SK-N-SH (cell line): Measurements from ENCODE around the gene TESK1. TPM values are rescaled to one million over a fixed set of nuclear protein-coding genes. Genes with fewer than 3 reads are reported as not detected.

ENCODE experiments used
- CTCF ChIA-PET: fragments of 300-600, 350-600 bp; formaldehyde crosslinking; extraction: SDS; loops from one replicate; lab custom pipeline; 2021; lab: Yijun Ruan, JAX
- POLR2A ChIA-PET: fragments of 350-600 bp; sonication (Branson Sonifier 250); formaldehyde crosslinking; extraction: SDS; loops from one replicate; lab custom pipeline; 2020; ENCODE audit warnings: antibody characterized with exemption, inconsistent platforms; lab: Yijun Ruan, JAX
- DNase-seq: peaks from one replicate; pipeline ENCODE4 v3.0.0; 2012
- H2AFZ ChIP-seq: fragments of 200-600 bp; sonication (generic); 2 replicates; pipeline ENCODE4 v1.8.1; 2016; ENCODE audit warnings: antibody characterized with exemption, mild to moderate bottlenecking, low read depth
- H3F3A ChIP-seq: fragments of 200-600 bp; sonication (generic); replicated peaks from 2 replicates; pipeline ENCODE3; 2016; ENCODE audit warnings: antibody characterized with exemption, mild to moderate bottlenecking; ENCODE audit not compliant: insufficient read depth
- H3K27ac ChIP-seq, 2 experiments: fragments of 200-500 bp in 1 of 2; fragments of 200-600 bp in 1 of 2; sonication (Bioruptor generic) in 1 of 2; sonication (generic), shearing (Covaris generic) in 1 of 2; 2 replicates each; pipeline versions ENCODE4 v1.5.1 to v1.6.1; 2014 to 2016; ENCODE audit warnings: low read depth in 2 of 2, inconsistent platforms in 1 of 2, low read length in 1 of 2, mild to moderate bottlenecking in 1 of 2, mixed read lengths in 1 of 2
- H3K27me3 ChIP-seq: fragments of 200-600 bp; sonication (generic), shearing (Covaris generic); 2 replicates; pipeline ENCODE4 v1.6.1; 2016; ENCODE audit warnings: mixed run types; ENCODE audit not compliant: insufficient read depth
- H3K36me3 ChIP-seq, 2 experiments: fragments of 200-500 bp in 1 of 2; fragments of 200-600 bp in 1 of 2; sonication (Bioruptor generic) in 1 of 2; sonication (generic) in 1 of 2; replicated peaks in 1 of 2; 2 replicates each; pipeline versions ENCODE3 to v1.5.1; 2014 to 2016; ENCODE audit warnings: low read length in 1 of 2, mild to moderate bottlenecking in 1 of 2; ENCODE audit not compliant: insufficient read depth in 2 of 2, control insufficient read depth in 1 of 2
- H3K4me1 ChIP-seq, 2 experiments: fragments of 200-500 bp in 1 of 2; fragments of 200-600 bp in 1 of 2; sonication (Bioruptor generic) in 1 of 2; sonication (generic), shearing (Covaris generic) in 1 of 2; 2 replicates each; pipeline versions ENCODE4 v1.5.1 to v1.6.1; 2014 to 2016; ENCODE audit warnings: low read depth in 1 of 2, low read length in 1 of 2, mixed run types in 1 of 2; ENCODE audit not compliant: insufficient read depth in 2 of 2, control insufficient read depth in 1 of 2
- H3K4me2 ChIP-seq: fragments of 200-600 bp; sonication (generic), shearing (Covaris generic); 2 replicates; pipeline ENCODE4 v1.6.1; 2017; ENCODE audit warnings: mixed run types
- H3K4me3 ChIP-seq, 2 experiments: fragments of 200-500 bp in 1 of 2; fragments of 200-600 bp in 1 of 2; sonication (Bioruptor generic) in 1 of 2; sonication (generic), shearing (Covaris generic) in 1 of 2; 2 replicates each; pipeline versions ENCODE4 v1.5.1 to v1.8.1; 2014 to 2016; ENCODE audit warnings: low read depth in 2 of 2, inconsistent platforms in 1 of 2, low read length in 1 of 2, mild to moderate bottlenecking in 1 of 2, mixed read lengths in 1 of 2, moderate library complexity in 1 of 2
- H3K79me2 ChIP-seq: fragments of 200-600 bp; sonication (generic); 2 replicates; pipeline ENCODE4 v1.8.1; 2017; ENCODE audit warnings: mild to moderate bottlenecking; ENCODE audit not compliant: insufficient read depth
- H3K9ac ChIP-seq: fragments of 200-600 bp; sonication (generic); 2 replicates; pipeline ENCODE4 v1.6.1; 2017; ENCODE audit warnings: mixed run types
- H3K9me2 ChIP-seq: fragments of 200-600 bp; sonication (generic); 2 replicates; pipeline ENCODE4 v1.6.1; 2017; ENCODE audit warnings: mixed run types
- H3K9me3 ChIP-seq: fragments of 200-600 bp; sonication (generic); 2 replicates; pipeline ENCODE4 v1.6.1; 2017; ENCODE audit warnings: mixed run types, mild to moderate bottlenecking, moderate library complexity
- H4K20me1 ChIP-seq: fragments of 200-600 bp; sonication (generic); 2 replicates; pipeline ENCODE4 v1.6.1; 2017; ENCODE audit warnings: mild to moderate bottlenecking, mixed run types; ENCODE audit not compliant: insufficient read depth
- ELF1 ChIP-seq: IDR thresholded peaks from 2 replicates; pipeline ENCODE4 v1.4.0; 2012
- FOSL2 ChIP-seq: IDR thresholded peaks from 2 replicates; pipeline ENCODE4 v1.4.0; 2012; ENCODE audit warnings: low read depth, mild to moderate bottlenecking, moderate library complexity, borderline replicate concordance
- FOXM1 ChIP-seq: IDR thresholded peaks from 2 replicates; pipeline ENCODE4 v1.4.0; 2012; ENCODE audit warnings: low read depth, mild to moderate bottlenecking
- GABPA ChIP-seq: IDR thresholded peaks from 2 replicates; pipeline ENCODE4 v1.4.0; 2012; ENCODE audit warnings: low read depth, mild to moderate bottlenecking
- GATA2 ChIP-seq: sonication (generic); formaldehyde crosslinking; IDR thresholded peaks from 2 replicates; pipeline ENCODE4 v1.5.0; 2020; ENCODE audit warnings: mild to moderate bottlenecking, missing genetic modification reagents
- JUND ChIP-seq: IDR thresholded peaks from 2 replicates; pipeline ENCODE4 v1.4.0; 2012
- MEF2A ChIP-seq: IDR thresholded peaks from 2 replicates; pipeline ENCODE4 v1.4.0; 2012; ENCODE audit warnings: low read depth, borderline replicate concordance
- NRF1 ChIP-seq: IDR thresholded peaks from 2 replicates; pipeline ENCODE4 v1.6.1; 2012; ENCODE audit warnings: low read depth, mild to moderate bottlenecking, low read length
- RCOR1 ChIP-seq: fragments of 150-350 bp; IDR thresholded peaks from 2 replicates; pipeline ENCODE4 v1.6.1; 2017; ENCODE audit warnings: antibody characterized with exemption, low read length
- SMC3 ChIP-seq: IDR thresholded peaks from 2 replicates; pipeline ENCODE4 v1.6.1; 2012; ENCODE audit warnings: low read depth, low read length, improper control_type of control experiment
- TAF1 ChIP-seq: IDR thresholded peaks from 2 replicates; pipeline ENCODE4 v1.6.1; 2012; ENCODE audit warnings: low read depth, mild to moderate bottlenecking, low read length, moderate library complexity, borderline replicate concordance
- TCF12 ChIP-seq: IDR thresholded peaks from 2 replicates; pipeline ENCODE4 v1.4.0; 2012
- TEAD4 ChIP-seq: IDR thresholded peaks from 2 replicates; pipeline ENCODE4 v1.4.0; 2012; ENCODE audit warnings: mild to moderate bottlenecking, borderline replicate concordance; ENCODE audit not compliant: insufficient read depth
- USF2 ChIP-seq: fragments of 150-350 bp; IDR thresholded peaks from 2 replicates; pipeline ENCODE4 v1.6.1; 2017; ENCODE audit warnings: antibody characterized with exemption, low read length, low read depth, borderline replicate concordance
- WGBS: methylation state at CpG from one replicate; pipeline ENCODE4 v1.1.6; 2017; ENCODE audit warnings: low lambda C conversion rate; 5-methylcytosine and 5-hydroxymethylcytosine counted together
- polyA plus RNA-seq, 3 experiments: library from polyadenylated mRNA; depleted of rRNA; stranded (reverse); fragments of >200 nt; gene quantifications; 2 replicates each; pipeline ENCODE4 v1.2.3, GENCODE V29; 2012
- TF ChIP-seq, protein P1 (sequence below): IDR thresholded peaks from 2 replicates; pipeline ENCODE4 v1.4.0; 2012; ENCODE audit warnings: low read depth, borderline replicate concordance
- TF ChIP-seq, protein P2 (sequence below): IDR thresholded peaks from 2 replicates; pipeline ENCODE4; 2012
- TF ChIP-seq, protein P3 (sequence below): fragments of 150-350 bp; IDR thresholded peaks from 2 replicates; pipeline ENCODE4 v1.6.1; 2016; ENCODE audit warnings: mild to moderate bottlenecking, low read depth, low read length
- TF ChIP-seq, protein P4 (sequence below): fragments of 200-600 bp; sonication (generic); IDR thresholded peaks from 2 replicates; pipeline ENCODE4 v1.6.1; 2017; ENCODE audit warnings: antibody characterized with exemption, mild to moderate bottlenecking, moderate library complexity

The TESK1 gene
- polyA plus RNA-seq, 1 of the 3 experiments (the other 2 are of a cell fraction), result 26.0 TPM

- POLR2A ChIA-PET, result interaction anchor here (0.9 to 2.6 kb wide), 2 partner anchors 12 to 567 kb away, joined by 3 to 20 read pairs; partner anchors contain the start of genes CCDC107, FANCG and RMRP
Observed at GRCh38 chr9:35646153-35646532, 41.1 kb downstream of the TESK1 start.

More at GRCh38 chr9:35646153-35646532, 41.1 kb downstream of the TESK1 start:
- peak overlapping the region in 1 of 2 experiments; percentile 76; a peak in 1 of 4 replicates for H3K27ac ChIP-seq
- no peaks in the 10 kb centered on the region for H3K27me3 ChIP-seq
- TF ChIP-seq, protein P1, sequence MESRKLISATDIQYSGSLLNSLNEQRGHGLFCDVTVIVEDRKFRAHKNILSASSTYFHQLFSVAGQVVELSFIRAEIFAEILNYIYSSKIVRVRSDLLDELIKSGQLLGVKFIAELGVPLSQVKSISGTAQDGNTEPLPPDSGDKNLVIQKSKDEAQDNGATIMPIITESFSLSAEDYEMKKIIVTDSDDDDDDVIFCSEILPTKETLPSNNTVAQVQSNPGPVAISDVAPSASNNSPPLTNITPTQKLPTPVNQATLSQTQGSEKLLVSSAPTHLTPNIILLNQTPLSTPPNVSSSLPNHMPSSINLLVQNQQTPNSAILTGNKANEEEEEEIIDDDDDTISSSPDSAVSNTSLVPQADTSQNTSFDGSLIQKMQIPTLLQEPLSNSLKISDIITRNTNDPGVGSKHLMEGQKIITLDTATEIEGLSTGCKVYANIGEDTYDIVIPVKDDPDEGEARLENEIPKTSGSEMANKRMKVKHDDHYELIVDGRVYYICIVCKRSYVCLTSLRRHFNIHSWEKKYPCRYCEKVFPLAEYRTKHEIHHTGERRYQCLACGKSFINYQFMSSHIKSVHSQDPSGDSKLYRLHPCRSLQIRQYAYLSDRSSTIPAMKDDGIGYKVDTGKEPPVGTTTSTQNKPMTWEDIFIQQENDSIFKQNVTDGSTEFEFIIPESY, result no peak
- TF ChIP-seq GABPA (no peak), FOSL2 (no peak), ELF1 (no peak), MEF2A (no peak), GATA2 (CRISPR knock-in tag) (no peak), TCF12 (no peak), TEAD4 (no peak), NRF1 (no peak), USF2 (no peak), FOXM1 (no peak), JUND (no peak), TAF1 (no peak), RCOR1 (no peak), SMC3 (no peak)
- TF ChIP-seq, protein P2, sequence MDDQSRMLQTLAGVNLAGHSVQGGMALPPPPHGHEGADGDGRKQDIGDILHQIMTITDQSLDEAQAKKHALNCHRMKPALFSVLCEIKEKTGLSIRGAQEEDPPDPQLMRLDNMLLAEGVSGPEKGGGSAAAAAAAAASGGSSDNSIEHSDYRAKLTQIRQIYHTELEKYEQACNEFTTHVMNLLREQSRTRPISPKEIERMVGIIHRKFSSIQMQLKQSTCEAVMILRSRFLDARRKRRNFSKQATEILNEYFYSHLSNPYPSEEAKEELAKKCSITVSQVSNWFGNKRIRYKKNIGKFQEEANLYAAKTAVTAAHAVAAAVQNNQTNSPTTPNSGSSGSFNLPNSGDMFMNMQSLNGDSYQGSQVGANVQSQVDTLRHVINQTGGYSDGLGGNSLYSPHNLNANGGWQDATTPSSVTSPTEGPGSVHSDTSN, result no peak
- TF ChIP-seq, protein P3, sequence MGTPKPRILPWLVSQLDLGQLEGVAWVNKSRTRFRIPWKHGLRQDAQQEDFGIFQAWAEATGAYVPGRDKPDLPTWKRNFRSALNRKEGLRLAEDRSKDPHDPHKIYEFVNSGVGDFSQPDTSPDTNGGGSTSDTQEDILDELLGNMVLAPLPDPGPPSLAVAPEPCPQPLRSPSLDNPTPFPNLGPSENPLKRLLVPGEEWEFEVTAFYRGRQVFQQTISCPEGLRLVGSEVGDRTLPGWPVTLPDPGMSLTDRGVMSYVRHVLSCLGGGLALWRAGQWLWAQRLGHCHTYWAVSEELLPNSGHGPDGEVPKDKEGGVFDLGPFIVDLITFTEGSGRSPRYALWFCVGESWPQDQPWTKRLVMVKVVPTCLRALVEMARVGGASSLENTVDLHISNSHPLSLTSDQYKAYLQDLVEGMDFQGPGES, result no peak
- TF ChIP-seq, protein P4, sequence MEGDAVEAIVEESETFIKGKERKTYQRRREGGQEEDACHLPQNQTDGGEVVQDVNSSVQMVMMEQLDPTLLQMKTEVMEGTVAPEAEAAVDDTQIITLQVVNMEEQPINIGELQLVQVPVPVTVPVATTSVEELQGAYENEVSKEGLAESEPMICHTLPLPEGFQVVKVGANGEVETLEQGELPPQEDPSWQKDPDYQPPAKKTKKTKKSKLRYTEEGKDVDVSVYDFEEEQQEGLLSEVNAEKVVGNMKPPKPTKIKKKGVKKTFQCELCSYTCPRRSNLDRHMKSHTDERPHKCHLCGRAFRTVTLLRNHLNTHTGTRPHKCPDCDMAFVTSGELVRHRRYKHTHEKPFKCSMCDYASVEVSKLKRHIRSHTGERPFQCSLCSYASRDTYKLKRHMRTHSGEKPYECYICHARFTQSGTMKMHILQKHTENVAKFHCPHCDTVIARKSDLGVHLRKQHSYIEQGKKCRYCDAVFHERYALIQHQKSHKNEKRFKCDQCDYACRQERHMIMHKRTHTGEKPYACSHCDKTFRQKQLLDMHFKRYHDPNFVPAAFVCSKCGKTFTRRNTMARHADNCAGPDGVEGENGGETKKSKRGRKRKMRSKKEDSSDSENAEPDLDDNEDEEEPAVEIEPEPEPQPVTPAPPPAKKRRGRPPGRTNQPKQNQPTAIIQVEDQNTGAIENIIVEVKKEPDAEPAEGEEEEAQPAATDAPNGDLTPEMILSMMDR, result no peak
- peaks cover 6 to 7% of the 10 kb centered on the region in 2 experiments; a peak in 2 of 4 replicates for H3K4me1 ChIP-seq
- peak overlapping the region; percentile 96 for H3K4me2 ChIP-seq
- H3F3A ChIP-seq, result peaks cover 6% of the 10 kb centered on the region
- no peaks in the 10 kb centered on the region for H3K79me2 ChIP-seq
- CTCF ChIA-PET, result interaction anchor here (0.7 to 5.7 kb wide), 25 partner anchors 11 to 522 kb away, joined by 3 to 86 read pairs (median 4); partner anchors contain the start of genes CCDC107, CD72, CREB3 and GBA2
- H2AFZ ChIP-seq, result peak overlapping the region; percentile 97
- no peaks in the 10 kb centered on the region for H3K9me3 ChIP-seq
- H3K4me3 ChIP-seq, result peak overlapping the region; percentile 61 to 67
- WGBS, result 35% methylated on average over 9 of the region's 11 CpGs
- H3K36me3 ChIP-seq, result no peaks in the 10 kb centered on the region
- no peaks in the 10 kb centered on the region for H3K9me2 ChIP-seq
- H3K9ac ChIP-seq, result peak overlapping the region; percentile 63
- no peak for DNase-seq
- no peaks in the 10 kb centered on the region for H4K20me1 ChIP-seq
